B cell (primary cell): ENCODE results near the gene REG3A.

Experiments used
- CTCF ChIP-seq: fragments of 200-600 bp; IDR thresholded peaks from one replicate; pipeline ENCODE4 v1.8.0; 2022; ENCODE audit warnings: antibody characterized with exemption, mild to moderate bottlenecking
- EZH2 ChIP-seq: IDR thresholded peaks from 2 replicates; pipeline ENCODE4 v1.6.1; 2012; ENCODE audit warnings: borderline replicate concordance, low read depth, mild to moderate bottlenecking, moderate library complexity, low read length; ENCODE audit not compliant: insufficient read depth, poor library complexity, severe bottlenecking

GRCh38 chr2:79181617-79182016 lies 22.1 kb upstream of the REG3A start:
- TF ChIP-seq EZH2 (no peak), CTCF (no peak)
